ENCODE results near the gene CDC42BPA. TPM values are rescaled to one million over a fixed set of nuclear protein-coding genes. Genes with fewer than 3 reads are reported as not detected.

Gene CDC42BPA
- polyA plus RNA-seq, 1 donor (not counting 4 experiments of a cell fraction or from before 2014, with no cell fraction given) = 9.2 TPM

DNA sequence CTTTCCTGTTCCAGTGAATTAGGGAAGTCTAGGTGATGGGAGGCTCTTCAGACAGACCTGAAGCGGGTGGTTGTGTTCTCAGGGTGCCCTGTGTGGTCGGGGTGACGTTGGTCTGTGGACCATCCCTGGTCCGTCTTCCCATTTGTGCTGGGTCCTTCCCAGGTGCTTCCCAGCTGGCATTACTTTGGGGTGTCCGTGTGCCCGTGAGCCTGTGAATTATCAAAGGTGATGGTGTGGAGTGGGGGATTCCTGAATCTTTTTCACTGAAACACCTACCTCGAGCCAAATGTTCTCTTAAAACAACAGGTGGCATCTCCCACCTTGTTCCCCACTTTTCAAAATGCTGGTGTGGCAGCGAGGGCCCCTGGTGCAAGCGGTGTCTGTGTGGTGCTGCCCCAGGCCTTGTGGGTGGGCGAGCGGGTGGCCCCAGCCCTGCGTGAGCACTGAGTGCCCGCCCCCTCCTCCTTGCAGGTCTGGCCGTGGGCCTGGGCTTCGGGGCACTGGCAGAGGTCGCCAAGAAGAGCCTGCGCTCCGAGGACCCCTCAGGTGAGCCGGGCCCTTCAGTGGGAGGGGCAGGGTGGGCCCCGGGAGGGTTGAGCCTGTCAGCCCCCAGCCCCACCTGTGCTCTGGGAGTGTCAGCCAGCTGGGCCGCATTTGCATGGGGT lies 341.2 kb downstream of the CDC42BPA start:
- DNase-seq (ENCODE audit: low read depth, low spot score) (no peak), FAIRE-seq (no peak)
- H3K79me2 ChIP-seq (ENCODE audit: control insufficient read depth, insufficient read depth, low read length) = no peaks in the 10 kb centered on the region
- H3K9me1 ChIP-seq (ENCODE audit: control insufficient read depth, extremely low read depth, insufficient read depth, low read length) = no peaks in the 10 kb centered on the region
- no peaks in the 10 kb centered on the region for H3K27me3 ChIP-seq (ENCODE audit: control insufficient read depth, extremely low read depth, insufficient read depth, low read length)
- H3K36me3 ChIP-seq (ENCODE audit: control insufficient read depth in 2 of 2, extremely low read depth in 1 of 2, insufficient read depth in 2 of 2, low read length in 2 of 2) = no peaks in the 10 kb centered on the region
- H3K9me3 ChIP-seq (ENCODE audit: control insufficient read depth, low read depth, low read length) = no peaks in the 10 kb centered on the region
- no peak for TF ChIP-seq EZH2 (IDR thresholded peaks at IDR 0.05; ENCODE audit: low read length)
- TF ChIP-seq, protein P1, sequence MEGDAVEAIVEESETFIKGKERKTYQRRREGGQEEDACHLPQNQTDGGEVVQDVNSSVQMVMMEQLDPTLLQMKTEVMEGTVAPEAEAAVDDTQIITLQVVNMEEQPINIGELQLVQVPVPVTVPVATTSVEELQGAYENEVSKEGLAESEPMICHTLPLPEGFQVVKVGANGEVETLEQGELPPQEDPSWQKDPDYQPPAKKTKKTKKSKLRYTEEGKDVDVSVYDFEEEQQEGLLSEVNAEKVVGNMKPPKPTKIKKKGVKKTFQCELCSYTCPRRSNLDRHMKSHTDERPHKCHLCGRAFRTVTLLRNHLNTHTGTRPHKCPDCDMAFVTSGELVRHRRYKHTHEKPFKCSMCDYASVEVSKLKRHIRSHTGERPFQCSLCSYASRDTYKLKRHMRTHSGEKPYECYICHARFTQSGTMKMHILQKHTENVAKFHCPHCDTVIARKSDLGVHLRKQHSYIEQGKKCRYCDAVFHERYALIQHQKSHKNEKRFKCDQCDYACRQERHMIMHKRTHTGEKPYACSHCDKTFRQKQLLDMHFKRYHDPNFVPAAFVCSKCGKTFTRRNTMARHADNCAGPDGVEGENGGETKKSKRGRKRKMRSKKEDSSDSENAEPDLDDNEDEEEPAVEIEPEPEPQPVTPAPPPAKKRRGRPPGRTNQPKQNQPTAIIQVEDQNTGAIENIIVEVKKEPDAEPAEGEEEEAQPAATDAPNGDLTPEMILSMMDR (optimal IDR thresholded peaks at IDR 0.05 in 1 of 3, IDR thresholded peaks at IDR 0.05 in 1 of 3, conservative IDR thresholded peaks at IDR 0.05 in 1 of 3; ENCODE audit: extremely low read depth in 1 of 3, insufficient read depth in 2 of 3, low read length in 3 of 3) = no peak
- no peak overlapping the region for H3K27ac ChIP-seq (ENCODE audit: control insufficient read depth, insufficient read depth, low read length)
- dilution Hi-C loops (cut with MboI; ENCODE audit: extremely low pct_ligation_motif_present, low sequenced_read_pairs) = no loop called here
- H3K4me3 ChIP-seq (ENCODE audit: control insufficient read depth in 2 of 3, extremely low read depth in 1 of 3, insufficient read depth in 2 of 3, low read depth in 1 of 3, low read length in 3 of 3) = no peak overlapping the region
- no peaks in the 10 kb centered on the region for H4K20me1 ChIP-seq (ENCODE audit: control insufficient read depth, extremely low read depth, insufficient read depth, low read length)
- no peak overlapping the region for H3K9ac ChIP-seq (ENCODE audit: control insufficient read depth, extremely low read depth, insufficient read depth, low read length)
- peaks cover 9% of the 10 kb centered on the region for H3K4me1 ChIP-seq (ENCODE audit: control insufficient read depth, extremely low read depth, insufficient read depth, low read length)
- H2AFZ ChIP-seq (ENCODE audit: control insufficient read depth, low read length) = no peak overlapping the region
- H3K4me2 ChIP-seq (ENCODE audit: control insufficient read depth, extremely low read depth, insufficient read depth, low read depth, low read length) = no peak overlapping the region

DNA sequence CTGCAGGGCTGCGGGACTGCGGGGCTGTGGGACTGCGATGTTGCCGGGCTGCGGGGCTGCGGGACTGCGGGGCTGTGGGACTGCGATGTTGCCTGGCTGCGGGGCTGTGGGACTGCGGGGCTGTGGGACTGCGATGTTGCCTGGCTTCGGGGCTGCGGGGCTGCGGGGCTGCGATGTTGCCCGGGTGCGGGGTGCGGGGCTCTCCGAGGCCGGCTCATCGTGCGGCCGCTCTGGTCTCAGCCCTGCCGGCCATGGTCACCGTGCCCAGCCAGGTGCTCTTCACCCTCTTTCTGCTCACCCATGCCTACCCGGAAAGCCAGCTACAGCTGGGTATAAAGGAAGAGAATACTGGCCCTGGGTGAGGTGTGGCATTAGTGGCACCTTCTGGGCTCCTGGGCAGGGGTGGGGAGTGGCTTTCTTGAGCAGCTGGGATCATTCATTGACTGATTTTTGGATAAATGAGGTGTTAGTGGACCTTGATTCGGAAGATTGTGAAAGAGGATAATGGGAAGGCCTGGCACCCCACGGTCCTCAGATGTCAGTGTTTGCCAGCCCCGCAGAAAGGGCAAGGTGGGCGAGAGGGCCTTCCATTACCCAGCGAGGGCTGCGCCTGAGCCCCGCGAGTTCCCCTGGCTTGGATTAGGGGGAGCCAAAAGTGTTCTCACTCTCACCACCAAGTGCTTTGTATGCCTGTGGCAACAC lies 341.9 kb downstream of the CDC42BPA start:
- H3K4me2 ChIP-seq (ENCODE audit: control insufficient read depth, extremely low read depth, insufficient read depth, low read depth, low read length) = no peak overlapping the region
- dilution Hi-C loops (cut with MboI; ENCODE audit: extremely low pct_ligation_motif_present, low sequenced_read_pairs) = no loop called here
- H3K4me3 ChIP-seq (ENCODE audit: control insufficient read depth in 2 of 3, extremely low read depth in 1 of 3, insufficient read depth in 2 of 3, low read depth in 1 of 3, low read length in 3 of 3) = no peak overlapping the region
- no peaks in the 10 kb centered on the region for H3K9me3 ChIP-seq (ENCODE audit: control insufficient read depth, low read depth, low read length)
- no peaks in the 10 kb centered on the region for H4K20me1 ChIP-seq (ENCODE audit: control insufficient read depth, extremely low read depth, insufficient read depth, low read length)
- DNase-seq (ENCODE audit: low read depth, low spot score) (no peak), FAIRE-seq (no peak)
- no peak overlapping the region for H3K27ac ChIP-seq (ENCODE audit: control insufficient read depth, insufficient read depth, low read length)
- H3K27me3 ChIP-seq (ENCODE audit: control insufficient read depth, extremely low read depth, insufficient read depth, low read length) = no peaks in the 10 kb centered on the region
- TF ChIP-seq, protein P1 (optimal IDR thresholded peaks at IDR 0.05 in 1 of 3, IDR thresholded peaks at IDR 0.05 in 1 of 3, conservative IDR thresholded peaks at IDR 0.05 in 1 of 3; ENCODE audit: extremely low read depth in 1 of 3, insufficient read depth in 2 of 3, low read length in 3 of 3) = no peak
- TF ChIP-seq EZH2 (IDR thresholded peaks at IDR 0.05; ENCODE audit: low read length) = no peak
- no peaks in the 10 kb centered on the region for H3K36me3 ChIP-seq (ENCODE audit: control insufficient read depth in 2 of 2, extremely low read depth in 1 of 2, insufficient read depth in 2 of 2, low read length in 2 of 2)
- H3K9ac ChIP-seq (ENCODE audit: control insufficient read depth, extremely low read depth, insufficient read depth, low read length) = no peak overlapping the region
- no peaks in the 10 kb centered on the region for H3K9me1 ChIP-seq (ENCODE audit: control insufficient read depth, extremely low read depth, insufficient read depth, low read length)
- H2AFZ ChIP-seq (ENCODE audit: control insufficient read depth, low read length) = no peak overlapping the region
- no peaks in the 10 kb centered on the region for H3K79me2 ChIP-seq (ENCODE audit: control insufficient read depth, insufficient read depth, low read length)
- peaks cover 9% of the 10 kb centered on the region for H3K4me1 ChIP-seq (ENCODE audit: control insufficient read depth, extremely low read depth, insufficient read depth, low read length)
